HepG2 (cell line): Measurements from ENCODE around the gene UGGT1. TPM values are rescaled to one million over a fixed set of nuclear protein-coding genes. Genes with fewer than 3 reads are reported as not detected.
A peak's percentile ranks its signal among the peaks of the same experiment; 100 is the strongest.

ENCODE experiments used
- ATF1 ChIP-seq: IDR thresholded peaks from 2 replicates; pipeline ENCODE4 v1.6.1; 2016; ENCODE audit warnings: mild to moderate bottlenecking, control low read depth
- CBX5 ChIP-seq: sonication (generic); formaldehyde crosslinking; IDR thresholded peaks from 2 replicates; pipeline ENCODE4 v1.4.0; 2020; ENCODE audit warnings: missing genetic modification reagents, borderline replicate concordance
- CCAR2 ChIP-seq: fragments of 200-400 bp; formaldehyde crosslinking; optimal IDR thresholded peaks from 2 replicates; pipeline ENCODE3; 2018; ENCODE audit warnings: low read depth, mild to moderate bottlenecking, low read length, moderate library complexity
- DNMT3B ChIP-seq: conservative IDR thresholded peaks from 2 replicates; pipeline ENCODE4 v1.6.1; 2016; ENCODE audit warnings: missing biosample characterization, control low read depth
- ESRRA ChIP-seq: sonication (generic); formaldehyde crosslinking; IDR thresholded peaks from 2 replicates; pipeline ENCODE4 v1.5.1; 2020; ENCODE audit warnings: mild to moderate bottlenecking, low read depth, missing genetic modification reagents
- FOXA3 ChIP-seq: IDR thresholded peaks from 2 replicates; pipeline ENCODE4 v1.6.1; 2016; ENCODE audit warnings: missing genetic modification reagents, missing compliant biosample characterization
- FOXK2 ChIP-seq: fragments of 450-650 bp; IDR thresholded peaks from 2 replicates; pipeline ENCODE4 v1.6.1; 2016
- HDAC1 ChIP-seq: sonication (generic); formaldehyde crosslinking; IDR thresholded peaks from 2 replicates; pipeline ENCODE4 v1.5.1; 2020; ENCODE audit warnings: mild to moderate bottlenecking, missing genetic modification reagents
- HNRNPUL1 ChIP-seq: fragments of 200-400 bp; formaldehyde crosslinking; IDR thresholded peaks from 2 replicates; pipeline ENCODE4 v1.6.1; 2017; ENCODE audit warnings: low read depth, mild to moderate bottlenecking, low read length, moderate library complexity
- IRF2 ChIP-seq: IDR thresholded peaks from 2 replicates; pipeline ENCODE4 v1.6.1; 2018; ENCODE audit warnings: missing genetic modification reagents, missing compliant biosample characterization
- KDM5B ChIP-seq: sonication (generic); formaldehyde crosslinking; IDR thresholded peaks from 2 replicates; pipeline ENCODE4 v1.4.0; 2020; ENCODE audit warnings: missing genetic modification reagents, mild to moderate bottlenecking, borderline replicate concordance
- MXI1 ChIP-seq: IDR thresholded peaks from 3 replicates; pipeline ENCODE4 v1.6.1; 2012; ENCODE audit warnings: low read depth, low read length, inconsistent platforms, borderline replicate concordance
- RBAK ChIP-seq: sonication (generic); formaldehyde crosslinking; IDR thresholded peaks from 2 replicates; pipeline ENCODE4 v1.5.1; 2020; ENCODE audit warnings: mild to moderate bottlenecking, missing genetic modification reagents
- RXRB ChIP-seq: IDR thresholded peaks from 2 replicates; pipeline ENCODE4 v1.6.1; 2016; ENCODE audit warnings: borderline replicate concordance, missing genetic modification reagents, missing compliant biosample characterization
- ZBTB21 ChIP-seq: sonication (generic); formaldehyde crosslinking; IDR thresholded peaks from 2 replicates; pipeline ENCODE4 v1.4.0; 2020; ENCODE audit warnings: missing genetic modification reagents
- ZKSCAN5 ChIP-seq: sonication (generic); formaldehyde crosslinking; IDR thresholded peaks from 2 replicates; pipeline ENCODE4 v1.5.1; 2020; ENCODE audit warnings: mild to moderate bottlenecking, missing genetic modification reagents
- ZNF138 ChIP-seq: sonication (generic); formaldehyde crosslinking; IDR thresholded peaks from 2 replicates; pipeline ENCODE4 v1.5.0; 2020; ENCODE audit warnings: mild to moderate bottlenecking, low read depth, missing genetic modification reagents
- ZNF317 ChIP-seq: sonication (generic); formaldehyde crosslinking; IDR thresholded peaks from 2 replicates; pipeline ENCODE4 v1.5.0; 2020; ENCODE audit warnings: mild to moderate bottlenecking, missing genetic modification reagents
- ZNF530 ChIP-seq: sonication (generic); formaldehyde crosslinking; IDR thresholded peaks from 2 replicates; pipeline ENCODE4 v1.5.0; 2020; ENCODE audit warnings: low read depth, mild to moderate bottlenecking, missing genetic modification reagents
- ZNF557 ChIP-seq: sonication (generic); formaldehyde crosslinking; IDR thresholded peaks from 2 replicates; pipeline ENCODE4 v1.4.0; 2020; ENCODE audit warnings: missing genetic modification reagents
- ZNF570 ChIP-seq: sonication (generic); formaldehyde crosslinking; IDR thresholded peaks from 2 replicates; pipeline ENCODE4 v1.4.0; 2020; ENCODE audit warnings: mild to moderate bottlenecking, missing genetic modification reagents, borderline replicate concordance
- ZSCAN21 ChIP-seq: sonication (generic); formaldehyde crosslinking; IDR thresholded peaks from 2 replicates; pipeline ENCODE4 v1.8.0; 2022; ENCODE audit warnings: mild to moderate bottlenecking, missing genetic modification reagents, moderate library complexity, borderline replicate concordance
- ZSCAN29 ChIP-seq: sonication (generic); formaldehyde crosslinking; conservative IDR thresholded peaks from 2 replicates; pipeline ENCODE4 v1.4.0; 2020; ENCODE audit warnings: mild to moderate bottlenecking, missing genetic modification reagents
- ZSCAN30 ChIP-seq: sonication (generic); formaldehyde crosslinking; IDR thresholded peaks from 2 replicates; pipeline ENCODE4 v1.5.0; 2020; ENCODE audit warnings: mild to moderate bottlenecking, missing genetic modification reagents
- polyA plus RNA-seq, 8 experiments: library from polyadenylated mRNA; depleted of rRNA in 3 of 8; stranded (reverse) in 7 of 8; unstranded in 1 of 8; fragments of >200 nt; fragmentation: Illumina TruSeq in 4 of 8; extraction: Trizol in 4 of 8; gene quantifications; 2 replicates each; pipeline versions ENCODE4 v1.2.1 to v1.2.3, GENCODE V29; 2011 to 2016; ENCODE audit warnings: low read depth in 4 of 8, missing spikeins in 1 of 8, mixed read lengths in 1 of 8; ENCODE audit not compliant: insufficient read depth in 1 of 8
- total RNA-seq, 5 experiments: library from RNA; depleted of rRNA; stranded (reverse); fragments of >200 nt; fragmentation: Illumina TruSeq; extraction: Trizol; gene quantifications; 2 replicates each; pipeline ENCODE4 v1.2.3, GENCODE V29; 2016; ENCODE audit warnings: low read depth in 1 of 5
- TF ChIP-seq, protein P1 (sequence below), 2 experiments: IDR thresholded peaks; 2 replicates each; pipeline ENCODE4 v1.6.1; 2011 to 2012; ENCODE audit warnings: low read length in 2 of 2, borderline replicate concordance in 1 of 2, low read depth in 1 of 2, mild to moderate bottlenecking in 1 of 2, moderate library complexity in 1 of 2
- TF ChIP-seq, protein P2 (sequence below): sonication (generic); formaldehyde crosslinking; IDR thresholded peaks from 2 replicates; pipeline ENCODE4 v1.8.0; 2022; ENCODE audit warnings: mild to moderate bottlenecking, missing genetic modification reagents, moderate library complexity
- TF ChIP-seq, protein P3 (sequence below): sonication (generic); formaldehyde crosslinking; IDR thresholded peaks from 2 replicates; pipeline ENCODE4 v1.8.1; 2023; ENCODE audit warnings: mild to moderate bottlenecking, missing genetic modification reagents

Gene UGGT1
- total and polyA plus RNA-seq, 2 of the 13 experiments (the other 11 are each of a cell fraction or from before 2014, with no cell fraction given) = 35.8 to 83.2 TPM

DNA sequence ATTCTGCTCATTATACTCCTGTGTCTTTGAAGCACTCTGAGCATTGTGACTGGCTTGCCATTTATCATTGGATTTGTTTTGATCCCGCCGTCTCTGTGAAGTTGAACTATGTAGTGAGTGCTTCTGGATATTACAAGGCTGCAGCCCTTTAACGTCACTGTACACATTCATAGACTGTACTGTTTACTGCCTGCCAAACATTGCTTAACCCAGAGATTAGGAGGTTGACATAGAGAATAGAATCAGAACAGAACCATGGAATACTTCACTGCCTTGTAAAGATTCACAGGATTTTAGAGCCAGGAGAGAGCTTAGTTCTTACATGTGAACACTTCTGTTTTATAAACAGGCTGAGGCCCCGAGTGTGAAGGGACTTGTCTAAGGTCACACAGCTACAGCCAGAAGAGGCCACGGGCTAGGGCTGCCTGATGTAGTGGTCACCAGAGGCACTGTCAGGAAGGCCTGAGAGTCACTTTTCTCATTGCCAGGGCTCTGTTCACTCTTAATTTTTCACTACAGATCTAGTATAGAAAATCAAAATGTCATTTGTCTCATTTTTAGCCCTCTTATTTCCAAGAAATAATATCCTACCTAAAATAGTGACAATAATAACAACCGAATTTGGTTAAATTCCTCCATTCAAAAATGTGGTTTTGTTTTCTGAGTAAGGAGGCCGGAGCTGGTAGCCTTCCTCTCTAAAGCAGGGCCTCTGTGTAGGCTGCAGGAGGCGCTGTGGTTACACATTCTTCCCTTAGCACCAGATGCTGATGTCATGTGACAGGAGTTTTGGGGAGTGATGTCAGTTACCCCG is 87.9 kb downstream of the UGGT1 start (continued):
- TF ChIP-seq, protein P1, sequence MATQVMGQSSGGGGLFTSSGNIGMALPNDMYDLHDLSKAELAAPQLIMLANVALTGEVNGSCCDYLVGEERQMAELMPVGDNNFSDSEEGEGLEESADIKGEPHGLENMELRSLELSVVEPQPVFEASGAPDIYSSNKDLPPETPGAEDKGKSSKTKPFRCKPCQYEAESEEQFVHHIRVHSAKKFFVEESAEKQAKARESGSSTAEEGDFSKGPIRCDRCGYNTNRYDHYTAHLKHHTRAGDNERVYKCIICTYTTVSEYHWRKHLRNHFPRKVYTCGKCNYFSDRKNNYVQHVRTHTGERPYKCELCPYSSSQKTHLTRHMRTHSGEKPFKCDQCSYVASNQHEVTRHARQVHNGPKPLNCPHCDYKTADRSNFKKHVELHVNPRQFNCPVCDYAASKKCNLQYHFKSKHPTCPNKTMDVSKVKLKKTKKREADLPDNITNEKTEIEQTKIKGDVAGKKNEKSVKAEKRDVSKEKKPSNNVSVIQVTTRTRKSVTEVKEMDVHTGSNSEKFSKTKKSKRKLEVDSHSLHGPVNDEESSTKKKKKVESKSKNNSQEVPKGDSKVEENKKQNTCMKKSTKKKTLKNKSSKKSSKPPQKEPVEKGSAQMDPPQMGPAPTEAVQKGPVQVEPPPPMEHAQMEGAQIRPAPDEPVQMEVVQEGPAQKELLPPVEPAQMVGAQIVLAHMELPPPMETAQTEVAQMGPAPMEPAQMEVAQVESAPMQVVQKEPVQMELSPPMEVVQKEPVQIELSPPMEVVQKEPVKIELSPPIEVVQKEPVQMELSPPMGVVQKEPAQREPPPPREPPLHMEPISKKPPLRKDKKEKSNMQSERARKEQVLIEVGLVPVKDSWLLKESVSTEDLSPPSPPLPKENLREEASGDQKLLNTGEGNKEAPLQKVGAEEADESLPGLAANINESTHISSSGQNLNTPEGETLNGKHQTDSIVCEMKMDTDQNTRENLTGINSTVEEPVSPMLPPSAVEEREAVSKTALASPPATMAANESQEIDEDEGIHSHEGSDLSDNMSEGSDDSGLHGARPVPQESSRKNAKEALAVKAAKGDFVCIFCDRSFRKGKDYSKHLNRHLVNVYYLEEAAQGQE (IDR thresholded peaks at IDR 0.05; ENCODE audit: borderline replicate concordance in 1 of 2, low read depth in 1 of 2, low read length in 2 of 2) = peak in 1 of 2 experiments; percentile 66; a peak in 2 of 4 replicates
- TF ChIP-seq ZNF138 (CRISPR knock-in tag) = no peak
- TF ChIP-seq ESRRA = no peak
- TF ChIP-seq HDAC1 (CRISPR knock-in tag) = peak; percentile 82
- no peak for TF ChIP-seq ZNF557 (CRISPR knock-in tag)
- TF ChIP-seq CBX5 = peak; percentile 74
- peak; percentile 85 for TF ChIP-seq ATF1
- no peak for TF ChIP-seq ZNF570 (CRISPR knock-in tag)
- TF ChIP-seq ZKSCAN5 (CRISPR knock-in tag) = no peak
- no peak for TF ChIP-seq KDM5B
- peak; percentile 85 for TF ChIP-seq RXRB (CRISPR knock-in tag)
- TF ChIP-seq, protein P2, sequence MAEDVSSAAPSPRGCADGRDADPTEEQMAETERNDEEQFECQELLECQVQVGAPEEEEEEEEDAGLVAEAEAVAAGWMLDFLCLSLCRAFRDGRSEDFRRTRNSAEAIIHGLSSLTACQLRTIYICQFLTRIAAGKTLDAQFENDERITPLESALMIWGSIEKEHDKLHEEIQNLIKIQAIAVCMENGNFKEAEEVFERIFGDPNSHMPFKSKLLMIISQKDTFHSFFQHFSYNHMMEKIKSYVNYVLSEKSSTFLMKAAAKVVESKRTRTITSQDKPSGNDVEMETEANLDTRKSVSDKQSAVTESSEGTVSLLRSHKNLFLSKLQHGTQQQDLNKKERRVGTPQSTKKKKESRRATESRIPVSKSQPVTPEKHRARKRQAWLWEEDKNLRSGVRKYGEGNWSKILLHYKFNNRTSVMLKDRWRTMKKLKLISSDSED = no peak
- TF ChIP-seq ZSCAN29 (CRISPR knock-in tag) = no peak
- TF ChIP-seq, protein P3, sequence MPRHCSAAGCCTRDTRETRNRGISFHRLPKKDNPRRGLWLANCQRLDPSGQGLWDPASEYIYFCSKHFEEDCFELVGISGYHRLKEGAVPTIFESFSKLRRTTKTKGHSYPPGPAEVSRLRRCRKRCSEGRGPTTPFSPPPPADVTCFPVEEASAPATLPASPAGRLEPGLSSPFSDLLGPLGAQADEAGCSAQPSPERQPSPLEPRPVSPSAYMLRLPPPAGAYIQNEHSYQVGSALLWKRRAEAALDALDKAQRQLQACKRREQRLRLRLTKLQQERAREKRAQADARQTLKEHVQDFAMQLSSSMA = no peak
- TF ChIP-seq RBAK (CRISPR knock-in tag) = no peak
- peak; percentile 24; the same call in 1 of the 3 replicates for TF ChIP-seq MXI1
- TF ChIP-seq ZSCAN30 (CRISPR knock-in tag) = no peak
- peak; percentile 87 for TF ChIP-seq FOXK2
- peak; percentile 98 for TF ChIP-seq FOXA3 (CRISPR knock-in tag)
- TF ChIP-seq ZSCAN21 = peak; percentile 23; the same call in 1 of the 2 replicates
- peak; percentile 84 for TF ChIP-seq IRF2 (CRISPR knock-in tag)
- TF ChIP-seq DNMT3B (CRISPR knock-in tag) = peak; percentile 50; the same call in 1 of the 2 replicates
- no peak for TF ChIP-seq CCAR2
- peak; percentile 96 for TF ChIP-seq ZBTB21
- TF ChIP-seq ZNF530 (CRISPR knock-in tag) = no peak
- TF ChIP-seq HNRNPUL1 = 0 out of 2 replicates have a peak, but pooled peaks have one; percentile 12
- peak; percentile 86 for TF ChIP-seq ZNF317 (CRISPR knock-in tag)
